ENCODE results near the gene BCAM.
"Not testable (repeated sequence)": the region's sequence is repeated elsewhere in the genome, so short reads cannot be mapped to it uniquely, and the experiment has no call there.

BCAM gene

GRCh38 chr19:44820648-44821609 is 12.0 kb downstream of the BCAM start:
- TF ChIP-seq CTCF (conservative IDR thresholded peaks at IDR 0.05): no peak
- H3K27ac ChIP-seq: no peak overlapping the region

GRCh38 chr19:44822177-44822576 is 13.3 kb downstream of the BCAM start:
- H3K27ac ChIP-seq: peak overlapping the region; percentile 77
- TF ChIP-seq CTCF (conservative IDR thresholded peaks at IDR 0.05): no peak

- no peak for TF ChIP-seq CTCF (conservative IDR thresholded peaks at IDR 0.05)
- peak overlapping the region; percentile 77 for H3K27ac ChIP-seq
Measured at GRCh38 chr19:44822670-44823372, 13.9 kb downstream of the BCAM start.

GRCh38 chr19:44823373-44823698 is 14.4 kb downstream of the BCAM start:
- peak overlapping the region; percentile 77 for H3K27ac ChIP-seq
- TF ChIP-seq CTCF (conservative IDR thresholded peaks at IDR 0.05): no peak

- peak overlapping the region; percentile 77 for H3K27ac ChIP-seq
- TF ChIP-seq CTCF (conservative IDR thresholded peaks at IDR 0.05): no peak
Measured at GRCh38 chr19:44824761-44825160, 15.9 kb downstream of the BCAM start.

GRCh38 chr19:44832875-44833274 is 24.0 kb downstream of the BCAM start:
- H3K27ac ChIP-seq: not testable (repeated sequence)

GRCh38 chr19:44834399-44834798 is 25.5 kb downstream of the BCAM start:
- not testable (repeated sequence) for H3K27ac ChIP-seq

GRCh38 chr19:44839276-44839675 is 30.4 kb downstream of the BCAM start:
- no peak overlapping the region for H3K27ac ChIP-seq
- no peak for TF ChIP-seq CTCF (conservative IDR thresholded peaks at IDR 0.05)

All from VCaP (cell line).